GM18867 (cell line): ENCODE data around the gene GPR173.

Experiments used
- ATAC-seq: cut with Tn5 transposase; IDR thresholded peaks from one replicate; pipeline ENCODE4 v1.9.1; 2021; ENCODE audit warnings: mild to moderate bottlenecking, moderate library complexity; ENCODE audit not compliant: unreplicated experiment

Gene GPR173

DNA sequence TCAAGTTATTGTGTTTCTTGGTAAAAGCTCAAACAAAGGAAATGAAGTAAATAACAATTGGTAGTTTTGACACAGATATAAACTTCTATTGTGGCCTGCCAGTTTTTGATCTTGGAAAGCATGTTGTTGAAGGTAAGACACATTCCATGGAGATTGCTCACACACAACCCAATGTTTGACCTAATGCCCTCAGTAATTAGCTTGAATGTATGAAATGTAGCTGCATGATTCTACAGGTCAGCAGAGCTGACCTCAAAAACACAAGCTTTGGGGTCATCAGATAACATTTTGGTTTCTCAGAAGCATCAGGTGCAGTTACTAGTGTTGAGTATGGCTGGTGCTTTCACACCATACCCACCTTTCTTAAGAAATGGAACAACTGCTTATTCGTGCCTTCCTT, 16.5 kb downstream of the GPR173 start:
- no peak for ATAC-seq

DNA sequence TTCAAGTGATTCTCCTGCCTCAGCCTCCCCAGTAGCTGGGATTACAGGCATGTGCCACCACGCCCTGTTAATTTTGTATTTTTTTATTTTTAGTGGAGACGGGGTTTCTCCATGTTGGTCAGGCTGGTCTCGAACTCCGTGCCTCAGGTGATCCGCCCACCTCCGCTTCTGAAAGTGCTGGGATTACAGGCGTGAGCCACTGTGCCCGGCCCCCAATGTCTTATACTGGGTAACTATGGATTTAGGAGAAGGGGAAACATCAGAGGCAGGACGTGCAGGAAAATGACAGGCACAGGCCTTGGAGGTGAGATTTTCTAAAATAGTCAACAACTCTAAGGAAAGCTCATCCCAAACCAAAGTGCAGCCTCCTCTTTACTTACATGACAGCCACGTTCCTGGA, 22.5 kb downstream of the GPR173 start:
- ATAC-seq, result no peak

DNA sequence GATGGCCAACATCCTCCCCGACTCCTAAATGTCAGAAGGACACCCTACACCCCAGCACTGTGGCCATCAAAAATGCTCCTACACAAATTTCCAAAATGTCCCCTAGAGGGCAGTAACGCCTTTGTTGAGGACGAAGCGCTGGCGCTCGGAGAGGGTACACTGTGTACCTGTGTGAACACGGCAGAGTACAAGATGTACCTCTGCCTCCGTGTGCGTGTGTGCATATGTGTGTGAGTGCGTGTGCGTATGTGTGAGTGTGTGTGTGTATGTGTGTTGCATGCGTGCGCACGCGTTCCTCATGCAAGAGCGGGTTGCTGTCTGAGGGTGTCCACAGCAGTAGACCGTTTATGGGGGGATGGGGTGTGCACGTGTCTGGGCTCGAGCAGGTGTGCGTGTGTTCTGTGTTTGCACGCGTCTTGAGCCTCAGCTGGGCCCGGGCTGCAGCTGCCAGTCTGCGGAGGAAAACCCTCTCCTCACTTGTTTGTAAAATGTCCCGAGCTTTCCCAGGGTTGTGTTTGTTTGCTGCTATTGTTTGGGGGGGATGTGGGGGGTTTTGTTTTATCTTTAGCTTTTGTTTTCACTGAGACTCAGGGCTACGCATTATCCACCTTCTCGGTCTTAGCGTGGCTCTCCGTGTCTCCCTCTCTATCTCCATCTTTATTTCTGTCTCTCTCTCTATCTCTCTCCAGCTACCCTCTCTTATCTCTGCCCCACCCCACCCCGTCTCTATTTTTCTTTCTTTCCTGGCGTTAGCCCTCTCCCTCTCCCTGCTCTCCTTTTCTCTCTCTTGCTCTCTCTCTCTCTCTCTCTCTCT, 23.2 kb downstream of the GPR173 start:
- ATAC-seq, result peak; percentile 86

DNA sequence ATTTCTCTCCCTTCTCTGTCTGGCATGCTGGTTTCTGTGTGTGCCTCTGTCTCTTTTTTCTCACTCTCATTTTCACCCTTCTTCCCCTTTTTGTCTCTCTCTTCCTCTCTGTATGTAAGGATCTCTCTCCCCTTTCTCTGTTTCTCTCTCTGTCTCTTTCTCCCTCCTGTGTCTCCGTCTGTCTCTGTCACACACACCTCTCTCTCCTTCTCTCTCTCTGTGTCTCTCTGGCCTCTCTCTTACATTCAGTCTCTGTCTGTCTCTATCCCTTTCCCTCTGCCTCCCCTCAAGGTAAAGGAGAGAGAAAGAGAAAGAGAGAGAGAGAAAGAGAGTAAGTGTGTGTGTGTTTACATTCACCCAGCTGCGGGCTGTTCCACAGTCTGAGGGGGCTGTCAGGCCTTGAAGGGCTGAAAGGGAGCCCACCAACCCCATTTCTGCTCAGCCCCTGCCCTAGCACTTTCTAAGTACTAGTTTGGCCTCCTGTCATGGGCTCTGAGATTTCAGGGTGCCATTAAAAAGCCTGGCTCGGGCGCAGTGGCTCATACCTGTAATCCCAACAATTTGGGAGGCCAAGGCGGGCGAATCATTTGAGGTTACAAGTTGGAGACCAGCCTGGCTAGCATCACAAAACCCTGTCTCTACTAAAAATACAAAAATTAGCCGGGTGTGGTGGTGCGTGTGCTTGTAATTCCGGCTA, 24.0 kb downstream of the GPR173 start:
- ATAC-seq, result no peak

DNA sequence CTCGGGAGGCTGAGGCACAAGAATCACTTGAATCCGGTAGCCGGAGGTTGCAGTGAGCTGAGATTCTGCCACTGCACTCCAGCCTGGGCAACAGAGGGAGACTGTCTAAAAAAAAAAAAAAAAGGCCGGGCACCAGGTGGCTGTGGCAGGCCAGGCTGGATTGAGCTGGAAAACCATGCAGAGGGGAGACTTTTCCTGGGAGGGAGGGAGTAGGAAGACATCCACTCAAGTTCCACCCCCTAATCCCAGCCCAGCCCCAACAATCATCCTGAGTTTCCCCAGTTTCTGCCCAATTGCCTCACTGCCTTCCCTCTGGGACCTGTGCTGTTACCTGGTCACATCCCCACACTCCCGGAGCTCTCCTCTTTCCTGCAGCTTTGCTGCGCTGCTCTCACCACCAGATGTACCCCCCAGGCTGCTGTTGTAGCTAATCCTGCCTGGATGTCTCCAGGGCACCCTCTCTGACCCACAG, 24.6 kb downstream of the GPR173 start:
- no peak for ATAC-seq

DNA sequence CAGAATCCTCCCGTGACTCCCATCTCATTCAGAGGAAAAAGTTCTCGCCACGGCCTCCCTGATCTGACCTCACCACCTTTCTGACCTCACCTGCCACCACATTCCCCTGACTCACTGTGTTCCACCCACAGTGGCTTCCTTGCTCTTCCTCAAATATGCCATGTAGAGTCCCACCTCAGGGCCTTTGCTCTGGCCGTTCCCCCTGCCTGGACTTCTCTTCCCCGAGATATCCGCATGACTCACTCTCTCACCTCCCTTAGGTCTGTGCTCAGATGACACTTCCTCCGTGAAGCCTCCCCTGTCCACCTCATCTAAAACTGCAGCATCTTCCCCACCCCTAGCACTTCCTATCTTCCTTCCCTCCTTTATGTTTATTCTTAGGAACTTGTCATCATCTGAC, 26.4 kb downstream of the GPR173 start:
- no peak for ATAC-seq

DNA sequence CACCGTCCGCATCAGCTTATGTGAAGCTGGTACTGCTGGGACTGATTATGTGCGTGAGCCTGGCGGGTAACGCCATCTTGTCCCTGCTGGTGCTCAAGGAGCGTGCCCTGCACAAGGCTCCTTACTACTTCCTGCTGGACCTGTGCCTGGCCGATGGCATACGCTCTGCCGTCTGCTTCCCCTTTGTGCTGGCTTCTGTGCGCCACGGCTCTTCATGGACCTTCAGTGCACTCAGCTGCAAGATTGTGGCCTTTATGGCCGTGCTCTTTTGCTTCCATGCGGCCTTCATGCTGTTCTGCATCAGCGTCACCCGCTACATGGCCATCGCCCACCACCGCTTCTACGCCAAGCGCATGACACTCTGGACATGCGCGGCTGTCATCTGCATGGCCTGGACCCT, 28.1 kb downstream of the GPR173 start:
- no peak for ATAC-seq

DNA sequence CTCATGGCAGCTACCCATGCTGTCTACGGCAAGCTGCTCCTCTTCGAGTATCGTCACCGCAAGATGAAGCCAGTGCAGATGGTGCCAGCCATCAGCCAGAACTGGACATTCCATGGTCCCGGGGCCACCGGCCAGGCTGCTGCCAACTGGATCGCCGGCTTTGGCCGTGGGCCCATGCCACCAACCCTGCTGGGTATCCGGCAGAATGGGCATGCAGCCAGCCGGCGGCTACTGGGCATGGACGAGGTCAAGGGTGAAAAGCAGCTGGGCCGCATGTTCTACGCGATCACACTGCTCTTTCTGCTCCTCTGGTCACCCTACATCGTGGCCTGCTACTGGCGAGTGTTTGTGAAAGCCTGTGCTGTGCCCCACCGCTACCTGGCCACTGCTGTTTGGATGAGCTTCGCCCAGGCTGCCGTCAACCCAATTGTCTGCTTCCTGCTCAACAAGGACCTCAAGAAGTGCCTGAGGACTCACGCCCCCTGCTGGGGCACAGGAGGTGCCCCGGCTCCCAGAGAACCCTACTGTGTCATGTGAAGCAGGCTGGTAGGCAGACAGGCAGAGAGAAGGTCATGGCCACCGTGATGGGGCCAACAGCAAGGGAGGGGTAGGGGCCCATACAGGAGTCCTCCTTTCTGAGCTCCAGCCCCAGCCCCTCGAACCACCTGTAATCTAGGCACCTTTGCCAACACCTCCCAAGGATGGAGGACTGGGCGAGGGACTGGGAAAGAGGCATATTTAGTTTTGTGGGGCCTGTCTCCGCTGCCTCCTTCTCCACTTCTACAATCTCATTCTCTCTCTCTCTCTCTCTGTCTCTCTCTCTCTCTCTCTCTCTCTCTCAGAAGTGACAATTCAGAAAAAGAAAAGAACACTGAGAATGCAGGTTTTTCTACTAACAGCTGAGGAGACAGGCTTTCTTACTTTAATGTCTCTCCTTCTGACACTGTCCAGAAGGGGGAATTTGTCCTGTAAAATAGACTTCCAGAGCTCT, 28.9 kb downstream of the GPR173 start:
- no peak for ATAC-seq

DNA sequence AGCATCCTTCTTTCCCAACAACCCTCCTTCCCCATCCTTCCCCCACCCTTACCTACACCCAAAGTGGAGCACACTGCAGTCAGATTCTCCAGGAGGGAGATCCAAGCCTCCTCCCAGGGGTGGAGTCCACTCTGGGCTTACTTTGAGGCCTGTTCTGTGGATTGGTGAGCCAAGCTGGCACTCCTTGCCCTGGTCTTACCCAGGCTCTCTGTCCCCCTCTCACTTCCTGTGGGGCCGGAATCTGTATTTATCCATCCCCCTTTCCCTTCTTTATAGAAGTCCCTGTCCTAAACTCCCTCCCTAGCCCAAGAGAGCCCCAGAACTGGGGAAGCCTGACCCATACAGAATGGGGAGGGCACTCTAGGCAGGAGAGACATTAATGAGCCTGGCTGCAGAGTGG, 30.4 kb downstream of the GPR173 start:
- no peak for ATAC-seq

DNA sequence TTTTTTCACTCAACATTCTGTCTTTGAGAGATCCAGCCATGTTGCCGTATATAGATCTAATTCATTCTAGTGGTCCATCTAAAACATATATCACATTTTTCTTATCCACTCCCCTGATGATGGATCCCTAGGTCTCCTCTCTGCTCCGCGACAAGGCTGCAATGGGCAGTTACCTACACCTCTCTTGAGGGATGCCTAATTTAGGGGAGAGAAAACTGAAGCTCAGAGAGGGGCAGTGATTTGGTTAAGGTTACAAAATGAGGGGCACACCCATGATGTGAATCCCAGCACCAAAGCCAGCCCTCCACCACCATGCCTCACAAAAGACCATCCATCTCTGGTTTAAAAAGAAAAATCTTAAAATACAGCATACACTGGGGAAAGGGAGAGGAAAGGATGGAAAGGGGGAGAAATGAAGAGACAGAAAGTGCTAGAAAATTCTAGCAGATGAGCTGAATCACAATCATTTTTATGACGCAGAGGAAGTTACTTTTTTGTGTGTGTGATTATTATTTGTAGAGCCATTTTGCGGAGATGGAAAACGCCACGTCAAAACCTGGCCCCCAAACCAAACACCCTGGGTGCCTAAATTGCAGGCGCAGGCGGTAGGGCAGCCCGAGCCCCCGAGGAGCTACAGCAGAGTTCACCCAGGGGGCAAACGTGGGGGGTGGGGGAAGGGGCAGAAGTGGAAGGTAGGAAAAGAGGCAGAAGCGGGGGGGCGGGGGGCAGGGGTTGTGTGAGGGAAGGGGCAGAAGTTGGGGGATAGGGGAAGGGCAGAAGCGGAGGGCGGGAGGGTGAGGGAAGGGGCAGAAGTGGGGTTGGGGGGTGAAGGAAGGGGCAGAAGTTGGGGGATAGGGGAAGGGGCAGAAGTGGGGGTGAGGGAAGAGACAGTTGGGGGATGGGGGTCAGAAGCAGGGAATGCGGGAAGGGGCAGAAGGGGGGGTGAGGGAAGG, 32.3 kb downstream of the GPR173 start:
- ATAC-seq, result no peak

DNA sequence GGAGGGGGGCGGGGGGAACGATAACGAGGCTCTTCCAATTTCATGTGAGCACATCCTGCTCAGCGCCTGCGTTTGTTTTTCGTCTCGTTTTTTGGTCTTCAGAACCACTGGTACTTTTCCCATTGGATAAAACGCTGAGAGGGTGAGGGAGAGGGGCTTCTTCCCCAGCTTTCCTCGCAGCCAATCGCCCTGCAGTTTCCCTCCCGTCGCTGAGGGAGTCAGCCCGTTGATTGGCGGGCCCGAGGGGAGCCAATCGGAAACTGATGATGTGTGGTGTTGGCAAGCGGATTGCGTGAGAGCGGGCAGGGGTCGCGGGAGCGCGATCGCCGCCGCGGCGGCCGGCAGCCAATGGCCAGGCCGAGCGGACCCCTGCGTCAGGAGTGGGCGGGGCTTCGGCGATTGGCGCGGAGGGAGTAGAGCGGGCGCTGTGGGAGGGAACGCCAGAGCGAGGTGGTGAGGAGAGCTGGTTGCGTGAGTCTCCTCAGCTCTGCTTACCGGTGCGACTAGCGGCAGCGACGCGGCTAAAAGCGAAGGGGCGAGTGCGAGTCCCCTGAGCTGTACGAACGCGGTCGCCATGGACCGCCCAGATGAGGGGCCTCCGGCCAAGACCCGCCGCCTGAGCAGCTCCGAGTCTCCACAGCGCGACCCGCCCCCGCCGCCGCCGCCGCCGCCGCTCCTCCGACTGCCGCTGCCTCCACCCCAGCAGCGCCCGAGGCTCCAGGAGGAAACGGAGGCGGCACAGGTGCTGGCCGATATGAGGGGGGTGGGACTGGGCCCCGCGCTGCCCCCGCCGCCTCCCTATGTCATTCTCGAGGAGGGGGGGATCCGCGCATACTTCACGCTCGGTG, 33.6 kb downstream of the GPR173 start, which contains the start of gene TSPYL2:
TSPYL2 (plus strand) TSS at position 443 of the 848 bp plus-strand sequence; CDS start at position 575, 132 bp downstream.
- peak; percentile 92 for ATAC-seq

DNA sequence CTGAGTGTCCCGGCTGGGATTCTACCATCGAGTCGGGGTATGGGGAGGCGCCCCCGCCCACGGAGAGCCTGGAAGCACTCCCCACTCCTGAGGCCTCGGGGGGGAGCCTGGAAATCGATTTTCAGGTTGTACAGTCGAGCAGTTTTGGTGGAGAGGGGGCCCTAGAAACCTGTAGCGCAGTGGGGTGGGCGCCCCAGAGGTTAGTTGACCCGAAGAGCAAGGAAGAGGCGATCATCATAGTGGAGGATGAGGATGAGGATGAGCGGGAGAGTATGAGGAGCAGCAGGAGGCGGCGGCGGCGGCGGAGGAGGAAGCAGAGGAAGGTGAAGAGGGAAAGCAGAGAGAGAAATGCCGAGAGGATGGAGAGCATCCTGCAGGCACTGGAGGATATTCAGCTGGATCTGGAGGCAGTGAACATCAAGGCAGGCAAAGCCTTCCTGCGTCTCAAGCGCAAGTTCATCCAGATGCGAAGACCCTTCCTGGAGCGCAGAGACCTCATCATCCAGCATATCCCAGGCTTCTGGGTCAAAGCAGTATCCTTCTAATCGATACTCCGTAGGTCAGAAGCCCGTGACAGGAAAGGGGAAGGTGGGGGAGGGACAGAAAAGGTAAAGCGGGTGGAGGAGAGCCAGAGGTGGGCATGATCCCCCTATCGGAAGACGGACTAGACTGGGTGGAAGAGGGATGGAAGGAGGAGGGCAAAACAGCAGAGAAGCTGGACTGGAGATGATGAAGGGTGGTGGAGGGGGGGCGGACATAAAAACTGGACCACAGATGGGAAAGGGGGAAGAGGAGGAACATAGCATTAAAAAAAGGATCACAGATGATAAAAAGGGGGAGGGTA, 34.4 kb downstream of the GPR173 start:
- ATAC-seq, result no peak

DNA sequence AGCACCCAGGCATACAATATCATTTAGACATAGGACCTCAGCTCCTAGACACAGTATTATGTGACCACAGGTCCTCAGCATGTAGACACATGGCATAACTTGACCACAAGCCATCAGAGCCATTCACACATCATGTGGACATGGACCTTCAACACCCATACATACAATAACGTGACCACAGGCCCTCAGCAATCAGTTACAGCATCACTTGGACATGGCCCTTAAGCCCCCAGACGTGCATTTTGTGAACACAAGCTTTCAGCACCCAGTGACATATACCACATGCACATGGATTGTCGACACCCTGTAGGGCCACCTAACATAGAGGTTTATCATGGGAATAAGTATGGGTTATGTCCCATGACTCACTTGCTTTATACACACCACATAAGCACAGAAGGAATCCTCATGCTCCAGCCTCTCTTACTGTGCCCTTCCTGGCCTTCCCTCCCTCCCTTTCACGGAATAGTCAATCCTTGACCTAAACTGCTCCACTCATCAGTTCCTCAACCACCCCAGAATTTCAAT, 35.5 kb downstream of the GPR173 start:
- no peak for ATAC-seq

DNA sequence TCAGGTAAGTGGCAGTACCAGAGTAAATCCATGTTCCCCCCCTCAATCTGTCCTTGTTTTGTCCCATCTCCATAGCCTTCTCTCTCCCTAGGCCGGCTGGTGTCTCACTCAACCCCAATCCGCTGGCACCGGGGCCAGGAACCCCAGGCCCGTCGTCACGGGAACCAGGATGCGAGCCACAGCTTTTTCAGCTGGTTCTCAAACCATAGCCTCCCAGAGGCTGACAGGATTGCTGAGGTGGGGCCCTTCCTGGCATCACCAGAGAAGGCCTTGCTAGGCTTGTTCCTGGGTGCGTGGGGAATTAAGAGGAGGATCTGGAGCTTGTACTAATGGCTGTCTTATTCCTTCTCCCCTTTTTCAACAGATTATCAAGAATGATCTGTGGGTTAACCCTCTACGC, 36.3 kb downstream of the GPR173 start:
- no peak for ATAC-seq

DNA sequence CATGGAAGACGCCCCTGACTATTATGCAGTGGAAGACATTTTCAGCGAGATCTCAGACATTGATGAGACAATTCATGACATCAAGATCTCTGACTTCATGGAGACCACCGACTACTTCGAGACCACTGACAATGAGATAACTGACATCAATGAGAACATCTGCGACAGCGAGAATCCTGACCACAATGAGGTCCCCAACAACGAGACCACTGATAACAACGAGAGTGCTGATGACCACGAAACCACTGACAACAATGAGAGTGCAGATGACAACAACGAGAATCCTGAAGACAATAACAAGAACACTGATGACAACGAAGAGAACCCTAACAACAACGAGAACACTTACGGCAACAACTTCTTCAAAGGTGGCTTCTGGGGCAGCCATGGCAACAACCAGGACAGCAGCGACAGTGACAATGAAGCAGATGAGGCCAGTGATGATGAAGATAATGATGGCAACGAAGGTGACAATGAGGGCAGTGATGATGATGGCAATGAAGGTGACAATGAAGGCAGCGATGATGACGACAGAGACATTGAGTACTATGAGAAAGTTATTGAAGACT, 37.2 kb downstream of the GPR173 start:
- no peak for ATAC-seq

DNA sequence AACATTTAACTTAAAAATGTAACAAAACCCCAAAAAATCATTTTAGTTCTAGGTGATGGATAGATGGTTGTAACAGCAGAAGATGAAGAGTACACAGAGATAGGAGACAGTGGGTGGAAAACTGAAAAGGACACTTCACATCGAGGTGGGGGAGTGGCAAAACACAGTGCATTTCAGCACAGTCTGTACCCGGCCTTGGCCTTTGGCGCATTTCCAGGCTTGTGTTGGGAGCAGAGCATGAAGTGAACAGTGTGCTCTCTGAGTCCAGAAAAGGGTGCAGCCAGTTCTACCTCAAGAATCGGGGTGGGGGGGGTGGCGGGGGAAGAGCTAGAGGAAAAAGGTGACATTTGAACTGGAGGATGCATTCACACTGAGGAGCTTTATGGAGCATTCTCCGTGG, 37.9 kb downstream of the GPR173 start:
- ATAC-seq, result no peak

DNA sequence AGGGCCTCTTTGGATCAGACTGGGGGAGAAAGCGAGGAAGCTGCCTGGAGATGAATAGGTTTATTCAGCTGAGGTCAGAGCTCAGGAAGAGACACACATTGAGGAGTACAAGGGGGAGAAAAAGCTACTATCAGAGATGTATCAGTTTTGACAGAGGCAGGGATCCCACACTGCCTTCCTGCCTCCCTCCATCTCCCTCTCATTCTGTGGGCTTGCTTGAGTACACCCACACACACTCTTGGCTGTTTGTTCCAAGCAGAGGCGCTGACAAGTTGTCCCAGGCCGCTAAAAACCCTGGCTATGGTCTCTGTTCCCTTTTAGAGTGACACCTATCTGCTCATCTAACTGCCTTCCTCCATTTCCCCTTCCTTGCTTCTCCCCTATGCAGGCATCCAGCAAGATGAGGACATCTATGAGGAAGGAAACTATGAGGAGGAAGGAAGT, 38.8 kb downstream of the GPR173 start:
- no peak for ATAC-seq
